22Rv1 (cell line): Measurements from ENCODE around the gene MAGI1.

Experiments used
- ZFX ChIP-seq: fragments of 450-650 bp; IDR thresholded peaks from 2 replicates; pipeline ENCODE4 v1.6.1; 2017; ENCODE audit warnings: antibody characterized with exemption, borderline replicate concordance
- TF ChIP-seq, protein P1 (sequence below): fragments of 450-650 bp; IDR thresholded peaks from 2 replicates; pipeline ENCODE4 v1.5.1; 2017; ENCODE audit warnings: mild to moderate bottlenecking

DNA sequence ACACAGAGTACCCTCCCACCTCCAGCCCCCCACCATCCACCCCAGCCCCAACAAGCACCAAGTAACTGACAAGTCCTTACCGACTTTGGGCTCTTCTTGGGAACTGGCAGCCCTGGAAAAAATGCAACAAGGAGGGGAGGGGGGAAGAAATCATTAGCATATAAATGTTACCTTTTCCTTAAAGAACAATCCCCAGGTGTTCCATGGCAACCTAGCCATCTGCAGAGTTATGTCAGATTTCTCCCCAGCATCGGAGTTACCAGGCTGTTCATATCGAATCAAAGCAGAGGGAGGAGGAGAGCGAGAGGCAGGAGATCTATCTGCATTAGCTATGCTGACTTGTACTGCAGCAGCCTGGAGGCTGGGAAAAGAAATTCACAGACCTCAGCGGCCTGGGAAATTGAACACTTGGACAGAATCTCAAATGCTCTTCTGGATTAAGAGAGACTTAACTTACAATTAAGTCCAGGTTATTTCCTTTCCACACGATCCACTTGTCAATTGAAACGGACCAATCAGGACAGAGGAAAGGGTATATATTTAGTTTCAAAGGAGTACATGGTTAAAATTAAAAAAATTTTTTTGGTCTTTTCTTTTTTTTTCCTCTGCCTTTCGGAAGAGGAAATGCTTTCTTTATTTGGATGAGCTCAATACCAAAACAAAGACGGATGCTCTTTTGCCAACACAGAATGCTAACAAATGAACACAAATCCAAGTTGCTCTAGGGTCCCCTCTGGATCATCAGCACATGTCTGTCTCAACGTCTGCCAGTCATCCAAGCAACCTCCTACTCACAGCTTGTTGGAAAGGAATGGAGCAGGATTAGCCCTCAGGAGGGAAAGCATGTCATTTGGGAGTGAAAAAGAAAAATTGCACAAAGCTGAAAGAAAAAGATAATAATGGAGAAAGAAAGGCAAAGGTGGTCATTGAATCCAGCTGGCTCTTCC, 637.1 kb downstream of the MAGI1 start:
- TF ChIP-seq, protein P1, sequence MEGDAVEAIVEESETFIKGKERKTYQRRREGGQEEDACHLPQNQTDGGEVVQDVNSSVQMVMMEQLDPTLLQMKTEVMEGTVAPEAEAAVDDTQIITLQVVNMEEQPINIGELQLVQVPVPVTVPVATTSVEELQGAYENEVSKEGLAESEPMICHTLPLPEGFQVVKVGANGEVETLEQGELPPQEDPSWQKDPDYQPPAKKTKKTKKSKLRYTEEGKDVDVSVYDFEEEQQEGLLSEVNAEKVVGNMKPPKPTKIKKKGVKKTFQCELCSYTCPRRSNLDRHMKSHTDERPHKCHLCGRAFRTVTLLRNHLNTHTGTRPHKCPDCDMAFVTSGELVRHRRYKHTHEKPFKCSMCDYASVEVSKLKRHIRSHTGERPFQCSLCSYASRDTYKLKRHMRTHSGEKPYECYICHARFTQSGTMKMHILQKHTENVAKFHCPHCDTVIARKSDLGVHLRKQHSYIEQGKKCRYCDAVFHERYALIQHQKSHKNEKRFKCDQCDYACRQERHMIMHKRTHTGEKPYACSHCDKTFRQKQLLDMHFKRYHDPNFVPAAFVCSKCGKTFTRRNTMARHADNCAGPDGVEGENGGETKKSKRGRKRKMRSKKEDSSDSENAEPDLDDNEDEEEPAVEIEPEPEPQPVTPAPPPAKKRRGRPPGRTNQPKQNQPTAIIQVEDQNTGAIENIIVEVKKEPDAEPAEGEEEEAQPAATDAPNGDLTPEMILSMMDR: no peak
- TF ChIP-seq ZFX: no peak
